HG03159 (cell line): ENCODE data around the gene OPCML.

Experiments
- ATAC-seq: cut with Tn5 transposase; IDR thresholded peaks from one replicate; pipeline ENCODE4 v1.9.1; 2021; ENCODE audit warnings: mild to moderate bottlenecking, moderate library complexity; ENCODE audit not compliant: unreplicated experiment

The OPCML gene

GRCh38 chr11:133305208-133305956, 226.9 kb downstream of the OPCML start:
- ATAC-seq = no peak

GRCh38 chr11:133303262-133303661, 229.0 kb downstream of the OPCML start:
- no peak for ATAC-seq

GRCh38 chr11:133302056-133302455, 230.2 kb downstream of the OPCML start:
- no peak for ATAC-seq

GRCh38 chr11:133300666-133301065, 231.6 kb downstream of the OPCML start:
- ATAC-seq = no peak

GRCh38 chr11:133291780-133292179, 240.5 kb downstream of the OPCML start:
- ATAC-seq = no peak

- no peak for ATAC-seq
Observed at GRCh38 chr11:133285359-133285758, 246.9 kb downstream of the OPCML start.

- ATAC-seq = no peak
Observed at GRCh38 chr11:133284156-133284555, 248.1 kb downstream of the OPCML start.

GRCh38 chr11:133277886-133278285, 254.4 kb downstream of the OPCML start:
- no peak for ATAC-seq

GRCh38 chr11:133271871-133272776, 260.2 kb downstream of the OPCML start:
- ATAC-seq = no peak

GRCh38 chr11:133271206-133271605, 261.1 kb downstream of the OPCML start:
- no peak for ATAC-seq

- peak; percentile 93 for ATAC-seq
Observed at GRCh38 chr11:133269267-133269666, 263.0 kb downstream of the OPCML start.

- ATAC-seq = no peak
Observed at GRCh38 chr11:133266986-133267385, 265.3 kb downstream of the OPCML start.

- no peak for ATAC-seq
Observed at GRCh38 chr11:133265530-133266035, 266.7 kb downstream of the OPCML start.

GRCh38 chr11:133263332-133263731, 269.0 kb downstream of the OPCML start:
- ATAC-seq = no peak

- no peak for ATAC-seq
Observed at GRCh38 chr11:133258751-133259150, 273.6 kb downstream of the OPCML start.

GRCh38 chr11:133254601-133255000, 277.7 kb downstream of the OPCML start:
- no peak for ATAC-seq

- no peak for ATAC-seq
Observed at GRCh38 chr11:133253570-133253969, 278.7 kb downstream of the OPCML start.

GRCh38 chr11:133251841-133252240, 280.5 kb downstream of the OPCML start:
- ATAC-seq = no peak

GRCh38 chr11:133249530-133249929, 282.8 kb downstream of the OPCML start:
- ATAC-seq = no peak

- ATAC-seq = no peak
Observed at GRCh38 chr11:133249065-133249464, 283.2 kb downstream of the OPCML start.

- no peak for ATAC-seq
Observed at GRCh38 chr11:133243832-133244231, 288.5 kb downstream of the OPCML start.
